Smooth muscle cell (in vitro differentiated cells): ENCODE measurements around the gene ZNF181. TPM values are rescaled to one million over a fixed set of nuclear protein-coding genes. Genes with fewer than 3 reads are reported as not detected.
"Not testable (repeated sequence)": the region's sequence is repeated elsewhere in the genome, so short reads cannot be mapped to it uniquely, and the experiment has no call there.

Experiments used
- DNase-seq: peaks from one replicate; lab custom pipeline; 2025; ENCODE audit not compliant: unreplicated experiment; lab: John Stamatoyannopoulos, UW
- H2AFZ ChIP-seq: fragments of 200-600 bp; sonication (generic); 2 replicates; pipeline ENCODE4 v1.6.0; 2016; ENCODE audit warnings: antibody characterized with exemption, low read depth, mild to moderate bottlenecking
- H3F3A ChIP-seq: fragments of 200-600 bp; sonication (generic); 2 replicates; pipeline ENCODE4 v1.6.0; 2017; ENCODE audit warnings: antibody characterized with exemption, low read depth
- H3K27ac ChIP-seq: fragments of 200-600 bp; sonication (generic); 2 replicates; pipeline ENCODE4 v1.5.1; 2016; ENCODE audit warnings: low read depth, mild to moderate bottlenecking
- H3K27me3 ChIP-seq: fragments of 200-600 bp; sonication (generic); 2 replicates; pipeline ENCODE4 v1.6.1; 2016; ENCODE audit warnings: low read depth, mild to moderate bottlenecking
- H3K36me3 ChIP-seq: fragments of 200-600 bp; sonication (generic); 2 replicates; pipeline ENCODE4 v1.5.1; 2016; ENCODE audit warnings: low read depth
- H3K4me1 ChIP-seq: fragments of 200-600 bp; sonication (generic); 2 replicates; pipeline ENCODE4 v1.5.1; 2016; ENCODE audit warnings: low read depth
- H3K4me2 ChIP-seq: fragments of 200-600 bp; sonication (generic); 2 replicates; pipeline ENCODE4 v1.6.0; 2016; ENCODE audit warnings: mild to moderate bottlenecking
- H3K4me3 ChIP-seq: fragments of 200-600 bp; sonication (generic); 2 replicates; pipeline ENCODE4 v1.5.1; 2016; ENCODE audit warnings: mild to moderate bottlenecking
- H3K79me2 ChIP-seq: fragments of 200-600 bp; sonication (generic); 2 replicates; pipeline ENCODE4 v1.6.0; 2016; ENCODE audit warnings: low read depth, mild to moderate bottlenecking
- H3K9ac ChIP-seq: fragments of 200-600 bp; sonication (generic); 2 replicates; pipeline ENCODE4 v1.6.0; 2016; ENCODE audit warnings: low read depth
- H3K9me3 ChIP-seq: fragments of 200-600 bp; sonication (generic); replicated peaks from 2 replicates; pipeline ENCODE4 v1.5.1; 2016; ENCODE audit warnings: low read depth
- H4K20me1 ChIP-seq: fragments of 200-600 bp; sonication (generic); 2 replicates; pipeline ENCODE4 v1.6.0; 2016; ENCODE audit warnings: low read depth
- CTCF ChIP-seq: fragments of 200-600 bp; sonication (generic); IDR thresholded peaks from 2 replicates; pipeline ENCODE4 v1.5.1; 2017; ENCODE audit warnings: borderline replicate concordance, mild to moderate bottlenecking, antibody characterized with exemption; ENCODE audit not compliant: insufficient read depth, poor library complexity, severe bottlenecking
- WGBS: methylation state at CpG from one replicate; pipeline ENCODE4 v1.1.7; 2016; ENCODE audit warnings: low lambda C conversion rate; 5-methylcytosine and 5-hydroxymethylcytosine counted together
- polyA plus RNA-seq: library from polyadenylated mRNA; unstranded; fragments of >200 nt; fragmentation: Nextera tagmentation; extraction: Ambion mirVana; gene quantifications from 2 replicates; pipeline ENCODE4 v1.2.1, GENCODE V29; 2016
- total RNA-seq: library from RNA; depleted of rRNA; stranded (reverse); fragments of >200 nt; gene quantifications from 2 replicates; pipeline ENCODE4 v1.2.3, GENCODE V29; 2014

ZNF181 gene
- total RNA-seq (9.7 and 33.8 TPM in 2 replicates), polyA plus RNA-seq (4.1 and 7.1 TPM in 2 replicates)

- Histone ChIP-seq H4K20me1 (no peaks in the 10 kb centered on the region), H3K9ac (peak within 1 kb of the TSS; percentile 99), H3K36me3 (peaks cover 4% of the 10 kb centered on the region), H3K79me2 (peaks cover 4% of the 10 kb centered on the region), H3K4me3 (peak within 1 kb of the TSS; percentile 78), H3K9me3 (peaks cover 4% of the 10 kb centered on the region), H3K4me1 (peaks cover 13% of the 10 kb centered on the region), H3K27me3 (no peaks in the 10 kb centered on the region), H3F3A (peaks cover 5% of the 10 kb centered on the region), H3K4me2 (peak within 1 kb of the TSS; percentile 97), H2AFZ (peak within 1 kb of the TSS; percentile 87), H3K27ac (peak within 1 kb of the TSS; percentile 99)
- WGBS = under 1% methylated on average over 58 of the region's 67 CpGs
- TF ChIP-seq CTCF = no peak
- DNase-seq = peak; percentile 82
Observed at GRCh38 chr19:34733746-34734536, at the start of gene ZNF181. TSS of gene ZNF181 (plus strand) at chr19:34734243. CDS start at chr19:34735038, 795 bp downstream.

GRCh38 chr19:34685266-34685665 is 48.8 kb upstream of the ZNF181 start:
- 96% methylated on average over 5 of the region's 5 CpGs for WGBS

GRCh38 chr19:34686455-34686854 is 47.6 kb upstream of the ZNF181 start:
- Histone ChIP-seq H3K4me2 (no peak overlapping the region), H3K27ac (no peak overlapping the region), H3K27me3 (no peaks in the 10 kb centered on the region), H3K36me3 (peaks cover 36% of the 10 kb centered on the region), H3K9ac (no peak overlapping the region), H3F3A (no peaks in the 10 kb centered on the region), H3K4me3 (no peak overlapping the region), H4K20me1 (no peaks in the 10 kb centered on the region), H3K79me2 (no peaks in the 10 kb centered on the region), H3K9me3 (peaks cover 11% of the 10 kb centered on the region), H3K4me1 (no peaks in the 10 kb centered on the region), H2AFZ (no peak overlapping the region)
- no peak for TF ChIP-seq CTCF
- 94% methylated on average over 5 of the region's 5 CpGs for WGBS
- no peak for DNase-seq

More at GRCh38 chr19:34685266-34685665, 48.8 kb upstream of the ZNF181 start:
- H3K27ac ChIP-seq, H3K4me2 ChIP-seq, H3K4me1 ChIP-seq, H3K79me2 ChIP-seq, H3K9ac ChIP-seq, H3K4me3 ChIP-seq, H3F3A ChIP-seq, H2AFZ ChIP-seq, H4K20me1 ChIP-seq, H3K27me3 ChIP-seq, DNase-seq: not testable (repeated sequence)
- peaks cover 11% of the 10 kb centered on the region for H3K9me3 ChIP-seq
- peaks cover 46% of the 10 kb centered on the region for H3K36me3 ChIP-seq

- H2AFZ ChIP-seq = no peak overlapping the region
- H3K9me3 ChIP-seq = peaks cover 11% of the 10 kb centered on the region
- no peaks in the 10 kb centered on the region for H3K79me2 ChIP-seq
- no peak overlapping the region for H3K9ac ChIP-seq
- H3F3A ChIP-seq = no peaks in the 10 kb centered on the region
- H3K27me3 ChIP-seq = no peaks in the 10 kb centered on the region
- no peak overlapping the region for H3K4me3 ChIP-seq
- no peak for TF ChIP-seq CTCF
- peaks cover 28% of the 10 kb centered on the region for H3K36me3 ChIP-seq
- WGBS = 41% methylated on average over 2 of the region's 2 CpGs
- H3K4me2 ChIP-seq = no peak overlapping the region
- no peak for DNase-seq
- H3K4me1 ChIP-seq = no peaks in the 10 kb centered on the region
- H3K27ac ChIP-seq = no peak overlapping the region
- H4K20me1 ChIP-seq = no peaks in the 10 kb centered on the region
Observed at GRCh38 chr19:34687348-34687747, 46.7 kb upstream of the ZNF181 start.
